Ovary (tissue), 9 donors: ENCODE data around the gene GRM8. TPM values are rescaled to one million over a fixed set of nuclear protein-coding genes. Genes with fewer than 3 reads are reported as not detected.

Source experiments
- DNase-seq, 5 donors: peaks; one replicate each; pipeline ENCODE4 v3.0.0-alpha.2; 2019 to 2020
- H3K27ac ChIP-seq, 2 donors: fragments of 200-600 bp; one replicate each; pipeline versions ENCODE4 v1.5.1 to v1.8.0; 2019 to 2022
- H3K27me3 ChIP-seq: fragments of 200-600 bp; one replicate; pipeline ENCODE4 v1.8.0; 2022
- H3K36me3 ChIP-seq: fragments of 200-600 bp; sonication (generic); one replicate; pipeline ENCODE4 v1.5.1; 2019
- H3K4me1 ChIP-seq: one replicate; pipeline ENCODE4 v1.8.1; 2013; ENCODE audit warnings: mild to moderate bottlenecking, moderate library complexity; ENCODE audit not compliant: insufficient read depth
- H3K4me3 ChIP-seq: fragments of 200-600 bp; sonication (generic); one replicate; pipeline ENCODE4 v1.5.1; 2017
- H3K9me3 ChIP-seq, 2 donors: fragments of 200-600 bp in 1 of 2; sonication (generic) in 1 of 2; one replicate each; pipeline versions ENCODE4 v1.5.1 to v1.8.1; 2013 to 2019; ENCODE audit warnings: mild to moderate bottlenecking in 1 of 2, moderate library complexity in 1 of 2
- EP300 ChIP-seq: sonication (generic); formaldehyde crosslinking; IDR thresholded peaks from one replicate; pipeline ENCODE4 v1.6.1; 2017; ENCODE audit warnings: antibody characterized with exemption
- POLR2A ChIP-seq: fragments of 450-650 bp; IDR thresholded peaks from one replicate; pipeline ENCODE4 v1.6.1; 2017; ENCODE audit warnings: antibody characterized with exemption, mild to moderate bottlenecking, moderate library complexity
- WGBS, 3 donors: extraction: QIAGEN DNeasy Blood & Tissue Kit in 1 of 3; methylation state at CpG; one replicate each; pipeline versions ENCODE4 v1.1.5 to v1.1.7; 2013 to 2017; 5-methylcytosine and 5-hydroxymethylcytosine counted together
- intact Hi-C, 4 donors: fragments of 100-400 bp; cut with DNase I; formaldehyde crosslinking; loops; one replicate each; pipeline versions ENCODE4 v1.11.0 to v1.15.1; 2022 to 2023
- polyA plus RNA-seq, 2 donors: library from polyadenylated mRNA; stranded (reverse); fragments of 200-250 nt in 1 of 2; fragments of 350-450 nt in 1 of 2; fragmentation: Illumina TruSeq in 1 of 2; extraction: RNeasy Lipid Tissue Mini Kit (QIAGEN cat#74804) in 1 of 2; gene quantifications; one replicate each; pipeline ENCODE4 v1.2.3, GENCODE V29; 2013 to 2014
- total RNA-seq, 7 donors: library from RNA; depleted of rRNA in 2 of 7; stranded (reverse); fragments of >200 nt in 2 of 7; fragmentation: NEBNext Ultra II Directional in 3 of 7; extraction: Animal tissue kit (Norgen Biotek cat#: 25700) in 3 of 7; gene quantifications; one replicate each; pipeline versions ENCODE4 v1.1.0 to v1.2.4, GENCODE V29; 2016 to 2023
- TF ChIP-seq, protein P1 (sequence below), 3 donors: fragments of 450-650 bp in 2 of 3; fragments of 200-600 bp in 1 of 3; IDR thresholded peaks; one replicate each; pipeline versions ENCODE4 v1.5.1 to v1.8.0; 2016 to 2022; ENCODE audit warnings: antibody characterized with exemption in 3 of 3, mild to moderate bottlenecking in 1 of 3
- donor health status: DM: no; HTN: no; CAD: no; lungs with moderate emphysema.
- donor health status: DM: no; HTN: no; CAD: no.
- donor health status: Bipolar disorder and iron deficiency.
- donor health status: DM: yes; HTN: yes; CAD: no.
- donor health status: DM: no; HTN: no; CAD: no.
- donor health status: DM: yes; HTN: yes; CAD: no.

Gene GRM8
- total and polyA plus RNA-seq, 9 donors: 0.38 to 4.0 (median 1.0) TPM; not detected in 1

DNA sequence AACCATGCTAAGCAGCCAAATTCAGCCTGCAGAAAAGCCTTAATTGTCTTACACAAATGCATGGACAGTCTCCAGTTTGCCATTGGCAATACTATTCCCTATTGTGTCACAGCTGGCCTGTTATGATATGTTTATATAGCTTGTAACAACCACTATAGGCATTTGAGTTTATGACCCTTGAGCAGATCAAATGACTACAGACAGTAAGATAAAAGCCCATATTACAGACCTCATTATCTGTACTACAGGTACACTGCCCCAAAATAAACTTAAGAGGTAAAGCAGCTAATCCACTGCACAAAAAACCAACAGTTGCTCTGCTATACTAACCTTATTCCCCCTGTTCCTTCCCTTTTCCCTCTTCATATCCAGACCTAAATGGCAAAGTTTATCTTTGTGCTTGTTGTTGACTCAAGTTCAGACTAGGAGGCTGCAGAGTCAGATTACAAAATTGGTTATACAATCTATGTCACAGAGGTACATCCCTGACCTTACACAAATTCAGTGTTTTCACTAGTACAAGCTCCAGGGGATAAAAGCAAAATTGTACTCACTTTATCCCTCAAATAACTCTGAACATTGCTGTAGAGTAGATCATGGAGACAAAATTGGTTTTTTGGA, 218.4 kb downstream of the GRM8 start:
- Histone ChIP-seq H3K4me1 (no peaks in the 10 kb centered on the region), H3K4me3 (no peak overlapping the region), H3K27me3 (no peaks in the 10 kb centered on the region), H3K9me3 (no peaks in the 10 kb centered on the region), H3K36me3 (no peaks in the 10 kb centered on the region), H3K27ac (no peak overlapping the region)
- no peak for TF ChIP-seq POLR2A
- TF ChIP-seq EP300: no peak
- TF ChIP-seq, protein P1, sequence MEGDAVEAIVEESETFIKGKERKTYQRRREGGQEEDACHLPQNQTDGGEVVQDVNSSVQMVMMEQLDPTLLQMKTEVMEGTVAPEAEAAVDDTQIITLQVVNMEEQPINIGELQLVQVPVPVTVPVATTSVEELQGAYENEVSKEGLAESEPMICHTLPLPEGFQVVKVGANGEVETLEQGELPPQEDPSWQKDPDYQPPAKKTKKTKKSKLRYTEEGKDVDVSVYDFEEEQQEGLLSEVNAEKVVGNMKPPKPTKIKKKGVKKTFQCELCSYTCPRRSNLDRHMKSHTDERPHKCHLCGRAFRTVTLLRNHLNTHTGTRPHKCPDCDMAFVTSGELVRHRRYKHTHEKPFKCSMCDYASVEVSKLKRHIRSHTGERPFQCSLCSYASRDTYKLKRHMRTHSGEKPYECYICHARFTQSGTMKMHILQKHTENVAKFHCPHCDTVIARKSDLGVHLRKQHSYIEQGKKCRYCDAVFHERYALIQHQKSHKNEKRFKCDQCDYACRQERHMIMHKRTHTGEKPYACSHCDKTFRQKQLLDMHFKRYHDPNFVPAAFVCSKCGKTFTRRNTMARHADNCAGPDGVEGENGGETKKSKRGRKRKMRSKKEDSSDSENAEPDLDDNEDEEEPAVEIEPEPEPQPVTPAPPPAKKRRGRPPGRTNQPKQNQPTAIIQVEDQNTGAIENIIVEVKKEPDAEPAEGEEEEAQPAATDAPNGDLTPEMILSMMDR (IDR thresholded peaks at IDR 0.05): no peak
- intact Hi-C loops: no loop called here
- DNase-seq: no peak

GRCh38 chr7:127029823-127030222, 222.9 kb downstream of the GRM8 start:
- no peak for DNase-seq
- Histone ChIP-seq H3K9me3 (no peaks in the 10 kb centered on the region), H3K4me1 (no peaks in the 10 kb centered on the region), H3K4me3 (no peak overlapping the region), H3K27me3 (no peaks in the 10 kb centered on the region), H3K36me3 (no peaks in the 10 kb centered on the region), H3K27ac (no peak overlapping the region)
- TF ChIP-seq, protein P1 (IDR thresholded peaks at IDR 0.05): no peak
- TF ChIP-seq POLR2A: no peak
- no peak for TF ChIP-seq EP300
- WGBS, 3 donors: 85 to 90% (median 90%) methylated on average over 2 of the region's 2 CpGs
- intact Hi-C loops: no loop called here

DNA sequence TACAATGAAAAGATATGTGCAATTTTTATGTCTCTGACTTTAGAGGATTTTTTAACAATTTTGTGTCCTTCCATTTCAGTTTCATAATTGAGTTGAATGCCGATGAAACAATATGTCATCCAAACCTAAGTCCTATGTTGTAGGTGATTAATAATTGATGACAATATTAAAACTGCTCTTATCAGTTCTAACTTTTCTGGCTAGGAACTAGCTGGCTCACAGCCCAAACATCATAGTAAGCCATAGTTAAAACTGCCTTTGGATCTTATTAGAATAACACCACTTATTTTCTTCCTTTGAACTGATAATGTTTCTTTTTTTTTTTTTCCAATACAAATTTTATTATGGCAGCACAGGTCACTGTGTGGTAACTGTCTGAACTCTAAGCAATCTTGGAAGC, 230.9 kb downstream of the GRM8 start:
- Histone ChIP-seq H3K4me3 (no peak overlapping the region), H3K27me3 (no peaks in the 10 kb centered on the region), H3K4me1 (no peaks in the 10 kb centered on the region), H3K27ac (no peak overlapping the region), H3K9me3 (no peaks in the 10 kb centered on the region), H3K36me3 (no peaks in the 10 kb centered on the region)
- TF ChIP-seq EP300 (no peak), POLR2A (no peak)
- TF ChIP-seq, protein P1 (IDR thresholded peaks at IDR 0.05): no peak
- DNase-seq: no peak
- intact Hi-C loops: no loop called here
- 47 to 67% (median 63%) methylated on average over 1 of the region's 1 CpG for WGBS, 3 donors

DNA sequence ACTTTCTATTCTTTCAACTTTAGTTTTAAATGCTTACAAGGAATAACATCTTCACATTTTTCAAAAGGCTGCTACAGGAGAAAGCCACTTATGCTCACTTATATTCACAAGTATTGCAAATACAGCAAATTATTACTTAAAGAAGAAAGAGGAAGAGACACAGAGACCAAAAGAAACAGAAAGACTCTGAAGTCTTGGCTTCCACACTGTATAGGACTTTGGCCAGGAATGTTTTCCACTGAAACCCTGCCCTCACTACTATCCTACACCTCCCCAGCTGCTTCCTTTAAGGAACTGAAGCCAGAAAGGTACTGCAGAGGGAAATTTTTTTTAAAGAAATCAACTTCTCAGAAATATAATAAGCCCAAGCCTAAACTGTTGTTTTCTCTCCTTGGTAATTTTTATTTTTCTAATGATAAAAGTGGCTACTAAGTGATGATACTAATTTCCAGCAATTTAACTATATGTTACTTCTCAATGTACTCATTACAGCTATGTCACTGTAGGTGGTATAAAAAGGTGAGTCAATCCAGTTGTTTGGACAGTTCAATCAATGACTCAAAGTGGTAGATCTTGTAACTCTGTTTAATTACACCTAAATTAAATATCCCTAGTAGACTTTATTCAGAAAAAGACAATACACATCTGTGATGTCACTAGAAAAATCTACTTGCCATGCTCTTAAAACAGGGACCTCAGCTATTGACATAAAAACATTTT, 231.6 kb downstream of the GRM8 start:
- Histone ChIP-seq H3K27me3 (no peaks in the 10 kb centered on the region), H3K9me3 (no peaks in the 10 kb centered on the region), H3K27ac (no peak overlapping the region), H3K4me1 (no peaks in the 10 kb centered on the region), H3K4me3 (no peak overlapping the region), H3K36me3 (no peaks in the 10 kb centered on the region)
- intact Hi-C loops: no loop called here
- no peak for DNase-seq
- TF ChIP-seq EP300: no peak

DNA sequence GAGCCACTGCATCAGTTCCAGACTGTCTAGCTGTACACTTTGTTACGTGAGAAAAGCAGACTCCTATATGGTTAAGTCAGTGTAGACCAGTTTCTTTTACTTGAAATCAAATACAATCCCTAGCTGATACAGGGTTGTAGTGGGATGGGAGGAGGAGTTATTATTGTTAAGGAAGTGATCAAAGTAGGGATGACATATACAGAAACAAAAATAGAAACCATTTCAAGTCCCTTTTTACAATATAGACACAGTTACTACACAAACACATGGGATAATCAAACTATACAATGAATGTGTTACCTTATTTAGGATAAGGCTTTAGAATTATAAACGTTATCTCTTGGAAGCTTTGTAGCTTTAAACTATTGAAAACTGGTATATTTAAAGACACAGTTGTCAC, 233.9 kb downstream of the GRM8 start:
- WGBS, 3 donors: 71 to 85% (median 79%) methylated on average over 2 of the region's 2 CpGs
- intact Hi-C loops: no loop called here

More for the DNA sequence above, 233.9 kb downstream of the GRM8 start:
- Histone ChIP-seq H3K36me3 (no peaks in the 10 kb centered on the region), H3K27ac (no peak overlapping the region), H3K27me3 (no peaks in the 10 kb centered on the region), H3K4me1 (no peaks in the 10 kb centered on the region), H3K9me3 (no peaks in the 10 kb centered on the region), H3K4me3 (no peak overlapping the region)
- TF ChIP-seq POLR2A (no peak), EP300 (no peak)
- TF ChIP-seq, protein P1 (IDR thresholded peaks at IDR 0.05): no peak
- DNase-seq: no peak
